VCaP (cell line): ENCODE data around the gene DCK.

Source experiments
- H3K27ac ChIP-seq: fragments of 450-650 bp; 2 replicates; pipeline ENCODE4 v1.5.1; 2017
- TF ChIP-seq, protein P1 (sequence below): fragments of 450-650 bp; conservative IDR thresholded peaks from 2 replicates; pipeline ENCODE4 v1.5.1; 2017; ENCODE audit warnings: mild to moderate bottlenecking, moderate library complexity

The DCK gene

DNA sequence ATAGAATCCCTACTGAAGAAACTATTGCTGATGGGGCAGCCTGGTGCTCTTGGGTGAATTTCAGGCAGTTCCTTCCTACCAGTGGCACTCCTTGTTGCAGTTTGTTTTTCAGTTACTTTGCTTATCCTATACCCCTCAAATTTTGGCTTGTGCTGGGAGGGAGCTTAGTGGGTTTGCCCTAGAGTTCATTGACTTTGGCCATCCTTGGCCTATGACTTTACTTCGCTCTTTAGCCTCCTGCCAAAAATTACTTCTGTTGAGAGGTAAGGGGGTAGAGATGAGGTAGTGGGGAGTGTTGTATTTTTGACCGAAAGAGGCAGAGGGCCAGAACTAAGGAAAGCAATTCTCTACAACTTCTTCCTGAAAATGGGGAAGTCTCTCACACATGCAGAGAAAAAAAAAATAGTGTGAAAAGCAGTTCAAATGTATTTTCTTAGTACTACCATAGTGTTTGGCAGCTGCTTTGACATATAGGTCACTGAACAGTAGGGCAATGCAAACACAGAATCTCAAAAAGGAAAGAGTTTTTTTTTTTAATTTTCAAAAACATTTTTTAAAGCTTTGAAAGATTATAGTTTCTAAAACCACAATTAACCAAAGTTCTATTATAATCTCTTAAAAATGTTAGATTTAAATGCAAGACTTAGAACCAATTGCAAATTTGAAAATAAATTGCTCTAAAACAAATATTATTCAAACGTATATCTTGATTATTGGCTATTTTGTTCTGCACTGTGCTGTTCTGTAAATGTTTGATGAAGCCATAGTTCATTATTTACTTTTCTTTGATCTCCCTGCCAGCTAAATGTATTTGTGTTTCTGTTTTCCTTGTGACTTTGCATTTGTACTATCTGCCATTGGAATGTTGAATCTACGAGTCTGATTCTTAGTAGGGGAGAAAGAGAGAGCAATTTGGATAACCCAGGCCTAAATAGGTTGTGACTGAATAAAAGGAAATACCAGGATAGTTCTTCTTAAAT, 73.6 kb downstream of the DCK start:
- TF ChIP-seq, protein P1, sequence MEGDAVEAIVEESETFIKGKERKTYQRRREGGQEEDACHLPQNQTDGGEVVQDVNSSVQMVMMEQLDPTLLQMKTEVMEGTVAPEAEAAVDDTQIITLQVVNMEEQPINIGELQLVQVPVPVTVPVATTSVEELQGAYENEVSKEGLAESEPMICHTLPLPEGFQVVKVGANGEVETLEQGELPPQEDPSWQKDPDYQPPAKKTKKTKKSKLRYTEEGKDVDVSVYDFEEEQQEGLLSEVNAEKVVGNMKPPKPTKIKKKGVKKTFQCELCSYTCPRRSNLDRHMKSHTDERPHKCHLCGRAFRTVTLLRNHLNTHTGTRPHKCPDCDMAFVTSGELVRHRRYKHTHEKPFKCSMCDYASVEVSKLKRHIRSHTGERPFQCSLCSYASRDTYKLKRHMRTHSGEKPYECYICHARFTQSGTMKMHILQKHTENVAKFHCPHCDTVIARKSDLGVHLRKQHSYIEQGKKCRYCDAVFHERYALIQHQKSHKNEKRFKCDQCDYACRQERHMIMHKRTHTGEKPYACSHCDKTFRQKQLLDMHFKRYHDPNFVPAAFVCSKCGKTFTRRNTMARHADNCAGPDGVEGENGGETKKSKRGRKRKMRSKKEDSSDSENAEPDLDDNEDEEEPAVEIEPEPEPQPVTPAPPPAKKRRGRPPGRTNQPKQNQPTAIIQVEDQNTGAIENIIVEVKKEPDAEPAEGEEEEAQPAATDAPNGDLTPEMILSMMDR = no peak
- peak overlapping the region; percentile 78 for H3K27ac ChIP-seq

DNA sequence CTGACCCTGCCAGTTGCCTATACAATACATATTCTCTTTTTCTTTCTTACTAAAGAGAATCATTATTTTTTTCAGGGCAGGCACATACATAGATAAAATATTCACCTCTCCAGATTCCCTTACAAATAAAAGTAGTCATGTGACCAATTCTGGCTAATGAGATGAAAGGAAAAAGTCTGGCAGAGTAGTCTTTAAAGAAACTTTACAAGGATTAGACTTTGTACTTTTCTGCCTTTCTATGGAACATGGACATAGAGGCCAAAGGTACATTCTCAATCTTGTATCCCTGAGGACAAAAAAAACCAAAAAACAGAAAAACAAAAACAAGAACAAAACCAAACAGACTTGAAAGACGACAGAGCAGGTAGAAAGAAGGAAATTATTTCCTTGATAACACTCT, 75.6 kb downstream of the DCK start:
- H3K27ac ChIP-seq = no peak overlapping the region
- TF ChIP-seq, protein P1 = no peak

DNA sequence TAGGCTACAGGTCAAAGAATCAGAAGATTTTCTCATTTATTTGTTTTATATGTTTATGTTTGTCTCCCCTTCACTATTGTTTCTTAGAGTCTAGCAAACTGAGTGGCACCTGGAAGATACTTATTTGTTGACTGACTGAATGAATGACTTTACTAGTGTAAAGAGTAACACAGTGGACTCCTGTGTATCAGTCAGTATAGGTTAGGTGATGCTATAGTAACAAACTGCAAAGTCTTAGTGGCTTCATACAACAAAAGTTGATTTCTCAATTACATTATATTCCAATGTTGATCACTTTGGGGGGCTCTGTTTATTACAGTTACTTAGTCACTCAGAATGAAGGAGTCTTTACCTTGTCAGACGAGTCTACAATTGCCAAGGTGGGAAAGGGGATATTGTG, 76.6 kb downstream of the DCK start:
- TF ChIP-seq, protein P1 = no peak
- H3K27ac ChIP-seq = no peak overlapping the region

DNA sequence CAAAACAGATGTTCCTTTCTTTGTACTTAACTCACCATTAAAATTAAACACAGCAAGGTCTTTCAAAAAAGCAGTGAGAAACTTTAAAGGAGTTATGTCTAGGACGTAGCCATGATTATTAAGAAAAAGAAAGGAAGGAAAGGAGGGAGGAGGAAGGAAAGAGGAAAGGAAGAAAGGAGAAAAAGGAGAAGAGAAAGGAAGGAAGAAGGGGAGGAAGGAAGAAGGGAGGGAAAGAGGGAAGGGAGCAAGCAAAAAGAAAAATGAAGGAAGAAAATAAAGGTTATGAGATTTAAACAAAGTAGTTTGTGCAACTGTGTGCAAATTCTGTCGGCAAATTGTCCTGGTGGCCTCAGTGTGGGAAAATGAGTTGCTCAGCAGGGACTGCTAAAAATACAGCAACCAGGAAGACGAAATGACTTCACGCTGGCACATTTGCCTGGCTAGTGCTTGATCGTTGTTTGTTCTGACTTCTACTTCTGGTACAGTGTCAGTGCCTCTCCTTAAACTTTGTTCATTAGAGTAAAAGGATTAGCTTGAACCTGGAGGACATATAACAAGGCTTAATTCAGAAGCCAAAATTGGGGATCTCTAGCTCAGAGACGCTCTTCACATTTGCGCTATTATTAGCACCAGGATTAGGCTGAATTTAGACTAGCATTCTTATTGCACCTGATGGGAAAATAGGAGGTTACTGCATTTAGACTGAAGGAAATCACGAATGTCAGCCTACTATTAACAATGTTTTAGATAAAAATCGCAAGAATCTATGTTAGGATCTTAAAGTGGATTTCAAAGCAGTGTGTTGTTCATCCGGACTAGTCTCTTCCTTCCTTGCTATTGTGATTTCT, 81.2 kb downstream of the DCK start:
- no peak overlapping the region for H3K27ac ChIP-seq

More for the DNA sequence above, 81.2 kb downstream of the DCK start:
- TF ChIP-seq, protein P1 = no peak
